Common myeloid progenitor, CD34-positive (primary cell): ENCODE results near the gene C10orf62.
"Not testable (repeated sequence)": the region's sequence is repeated elsewhere in the genome, so short reads cannot be mapped to it uniquely, and the experiment has no call there.

Source experiments
- CTCF ChIA-PET: fragments of 350-600 bp; sonication (Branson Sonifier 250); formaldehyde crosslinking; loops from one replicate; lab custom pipeline; 2021; ENCODE audit warnings: antibody characterized with exemption; lab: Charles Lee
- POLR2A ChIA-PET: fragments of 350-600 bp; sonication (Branson Sonifier 250); formaldehyde crosslinking; loops from one replicate; lab custom pipeline; 2021; ENCODE audit warnings: antibody characterized with exemption; lab: Charles Lee
- DNase-seq, 3 donors: peaks; one replicate each; pipeline versions ENCODE4 v3.0.0 to v3.0.0-alpha.2; 2013
- H3K27ac ChIP-seq, 2 experiments: 1 replicate in 1 of 2; 2 replicates in 1 of 2; pipeline ENCODE4 v1.7.0; 2013; ENCODE audit warnings: inconsistent platforms in 2 of 2, low read length in 2 of 2, mild to moderate bottlenecking in 2 of 2, low read depth in 1 of 2, moderate library complexity in 1 of 2; ENCODE audit not compliant: severe bottlenecking in 2 of 2, insufficient read depth in 1 of 2, poor library complexity in 1 of 2
- H3K27me3 ChIP-seq, 5 experiments: replicated peaks in 2 of 5; 1 replicate in 3 of 5; 2 replicates in 2 of 5; pipeline versions ENCODE4 v1.6.1 to v1.7.0; 2013; ENCODE audit warnings: low read length in 4 of 5, mild to moderate bottlenecking in 2 of 5, moderate library complexity in 2 of 5, inconsistent platforms in 1 of 5; ENCODE audit not compliant: insufficient read depth in 5 of 5, control insufficient read depth in 4 of 5
- H3K36me3 ChIP-seq, 4 experiments: 1 replicate in 2 of 4; 2 replicates in 2 of 4; pipeline versions ENCODE4 v1.6.1 to v1.7.0; 2013; ENCODE audit warnings: low read length in 3 of 4, control low read depth in 1 of 4, mild to moderate bottlenecking in 1 of 4; ENCODE audit not compliant: control insufficient read depth in 4 of 4, insufficient read depth in 4 of 4
- H3K4me1 ChIP-seq, 4 experiments: 1 replicate in 3 of 4; 2 replicates in 1 of 4; pipeline versions ENCODE4 v1.6.1 to v1.7.1; 2013; ENCODE audit warnings: low read length in 3 of 4, mild to moderate bottlenecking in 3 of 4, control low read depth in 1 of 4, inconsistent platforms in 1 of 4, moderate library complexity in 1 of 4; ENCODE audit not compliant: control insufficient read depth in 4 of 4, insufficient read depth in 4 of 4; ENCODE audit errors: control extremely low read depth in 1 of 4
- H3K4me3 ChIP-seq, 7 experiments: 1 replicate in 4 of 7; 2 replicates in 3 of 7; pipeline versions ENCODE4 v1.5.1 to v1.7.0; 2013; ENCODE audit warnings: mild to moderate bottlenecking in 7 of 7, low read length in 6 of 7, moderate library complexity in 6 of 7, inconsistent platforms in 2 of 7, low read depth in 2 of 7, control low read depth in 1 of 7; ENCODE audit not compliant: insufficient read depth in 4 of 7, control insufficient read depth in 1 of 7; ENCODE audit errors: extremely low read depth in 1 of 7
- H3K9me3 ChIP-seq, 5 experiments: 1 replicate in 4 of 5; 2 replicates in 1 of 5; pipeline versions ENCODE4 v1.6.1 to v1.7.1; 2013; ENCODE audit warnings: low read length in 4 of 5, mild to moderate bottlenecking in 2 of 5, inconsistent platforms in 1 of 5, low read depth in 1 of 5, moderate library complexity in 1 of 5; ENCODE audit not compliant: control insufficient read depth in 4 of 5, insufficient read depth in 2 of 5; ENCODE audit errors: control extremely low read depth in 1 of 5
- WGBS: methylation state at CpG from one replicate; pipeline ENCODE4 v1.1.5; 2013; ENCODE audit not compliant: insufficient coverage; 5-methylcytosine and 5-hydroxymethylcytosine counted together

C10orf62 gene

DNA sequence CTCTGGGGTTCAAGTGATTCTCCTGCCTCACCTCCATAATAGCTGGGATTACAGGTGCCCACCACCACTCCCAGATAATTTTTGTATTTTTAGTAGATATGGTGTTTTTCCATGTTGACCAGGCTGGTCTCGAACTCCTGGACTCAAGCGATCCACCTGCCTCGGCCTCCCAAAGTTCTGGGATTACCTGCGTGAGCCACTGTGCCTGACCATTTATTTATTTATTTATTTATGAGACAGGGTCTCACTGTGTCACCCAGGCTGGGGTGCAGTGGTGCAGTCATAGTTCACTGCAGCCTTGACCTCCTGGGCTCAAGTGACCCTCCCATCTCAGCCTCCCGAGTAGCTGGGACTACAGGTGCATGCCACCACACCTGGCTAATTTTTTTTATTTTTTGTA, 35.2 kb upstream of the C10orf62 start:
- H3K36me3 ChIP-seq, H3K4me3 ChIP-seq, DNase-seq, H3K27me3 ChIP-seq, POLR2A ChIA-PET, H3K27ac ChIP-seq, H3K4me1 ChIP-seq, H3K9me3 ChIP-seq: not testable (repeated sequence)
- WGBS: 100% methylated on average over 1 of the region's 5 CpGs
- CTCF ChIA-PET: interaction anchor here (0.7 to 9.1 kb wide), 14 partner anchors 8 to 93 kb away, joined by 3 to 148 read pairs (median 4); partner anchors contain the start of gene ANKRD2

DNA sequence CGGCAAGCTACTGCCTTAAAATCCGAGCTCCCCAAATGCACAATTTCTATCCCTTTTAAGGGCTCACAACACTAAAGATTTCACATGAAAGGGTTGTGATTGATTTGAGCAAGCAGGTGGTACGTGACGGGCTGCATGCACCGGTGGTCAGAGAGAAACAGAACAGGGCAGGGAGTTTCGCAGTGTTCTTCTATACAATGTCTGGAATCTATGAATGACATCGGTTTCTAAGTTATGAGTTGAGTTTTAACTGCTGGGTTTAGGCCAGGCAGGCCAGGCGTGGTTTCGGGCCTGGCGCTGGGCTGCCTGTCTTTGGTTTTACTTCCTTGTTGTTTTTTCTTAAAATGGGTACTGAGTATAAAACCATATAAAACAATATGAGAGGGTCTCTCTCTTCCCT, 34.0 kb upstream of the C10orf62 start:
- CTCF ChIA-PET: interaction anchor here (0.8 to 9.1 kb wide), 7 partner anchors 9 to 161 kb away, joined by 3 to 148 read pairs (median 4); partner anchors contain the start of gene ANKRD2
- POLR2A ChIA-PET, H3K4me3 ChIP-seq, H3K36me3 ChIP-seq, H3K27ac ChIP-seq, DNase-seq, H3K4me1 ChIP-seq, H3K9me3 ChIP-seq, H3K27me3 ChIP-seq: not testable (repeated sequence)
- WGBS: 100% methylated on average over 2 of the region's 10 CpGs

DNA sequence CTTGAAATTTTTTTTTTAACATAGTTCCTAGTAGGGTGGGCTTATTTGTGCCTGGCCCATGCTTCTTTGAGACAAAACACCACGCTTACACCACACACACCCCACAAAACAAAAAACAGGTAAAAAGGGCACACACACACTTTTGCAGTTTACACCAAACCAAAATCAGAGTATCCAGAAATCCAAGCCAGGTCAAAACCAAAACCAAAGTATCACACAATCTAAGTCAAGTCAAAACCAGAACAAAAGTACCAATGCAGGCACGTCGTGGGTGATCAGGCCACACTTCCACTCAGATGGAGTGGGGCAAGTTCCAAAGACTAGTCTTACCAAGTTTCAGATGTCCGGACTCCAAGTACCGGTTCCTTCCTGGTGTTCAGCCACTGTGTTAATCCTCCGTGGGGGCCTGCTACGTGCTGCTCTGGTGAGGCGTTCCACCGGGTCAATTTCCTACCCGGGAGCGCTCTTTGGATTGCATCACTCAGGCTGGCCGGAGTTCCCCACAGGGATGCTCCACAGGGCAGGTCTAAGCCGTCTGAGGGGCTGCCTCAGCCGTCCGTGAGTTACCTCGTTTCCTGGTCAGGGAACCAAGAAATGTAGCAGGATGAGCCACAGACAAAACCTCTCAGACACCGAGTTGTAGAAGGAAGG, 28.7 kb upstream of the C10orf62 start:
- H3K4me1 ChIP-seq, H3K36me3 ChIP-seq, H3K9me3 ChIP-seq, DNase-seq, H3K27me3 ChIP-seq, H3K4me3 ChIP-seq, POLR2A ChIA-PET, H3K27ac ChIP-seq: not testable (repeated sequence)
- WGBS: 95% methylated on average over 14 of the region's 17 CpGs
- CTCF ChIA-PET: interaction anchor here (3.4 kb wide), 1 partner anchor 26 kb away, joined by 9 read pairs; no protein-coding TSS in a partner anchor

DNA sequence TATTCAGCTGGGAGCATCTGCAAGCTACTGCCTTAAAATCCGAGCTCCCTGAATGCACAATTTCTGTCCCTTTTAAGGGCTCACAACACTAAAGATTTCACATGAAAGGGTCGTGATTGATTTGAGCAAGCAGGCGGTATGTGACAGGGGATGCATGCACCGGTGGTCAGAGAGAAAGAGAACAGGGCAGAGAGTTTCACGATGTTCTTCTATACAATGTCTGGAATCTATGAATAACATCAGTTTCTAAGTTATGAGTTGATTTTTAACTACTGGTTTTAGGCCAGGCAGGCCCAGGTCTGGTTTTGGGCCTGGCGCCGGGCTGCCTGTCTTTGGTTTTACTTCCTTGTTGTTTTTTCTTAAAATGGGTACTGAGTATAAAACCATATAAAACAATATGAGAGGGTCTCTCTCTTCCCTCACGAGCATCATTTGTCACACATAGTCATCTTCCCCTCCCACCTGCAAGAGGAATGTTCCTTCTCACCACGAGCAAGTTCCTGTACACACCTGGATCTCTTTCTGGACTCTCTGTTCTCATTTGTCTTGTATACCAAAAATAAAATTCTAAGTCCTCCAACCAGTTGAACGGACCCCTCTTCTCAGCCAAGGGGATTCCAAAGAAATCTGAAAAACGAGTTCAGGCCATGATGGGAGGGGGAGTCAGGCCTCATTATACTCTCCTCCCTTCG, 28.0 kb upstream of the C10orf62 start:
- H3K36me3 ChIP-seq, H3K9me3 ChIP-seq, H3K27me3 ChIP-seq, CTCF ChIA-PET, DNase-seq, POLR2A ChIA-PET, H3K4me3 ChIP-seq, H3K27ac ChIP-seq, H3K4me1 ChIP-seq: not testable (repeated sequence)
- WGBS: 95% methylated on average over 8 of the region's 12 CpGs

DNA sequence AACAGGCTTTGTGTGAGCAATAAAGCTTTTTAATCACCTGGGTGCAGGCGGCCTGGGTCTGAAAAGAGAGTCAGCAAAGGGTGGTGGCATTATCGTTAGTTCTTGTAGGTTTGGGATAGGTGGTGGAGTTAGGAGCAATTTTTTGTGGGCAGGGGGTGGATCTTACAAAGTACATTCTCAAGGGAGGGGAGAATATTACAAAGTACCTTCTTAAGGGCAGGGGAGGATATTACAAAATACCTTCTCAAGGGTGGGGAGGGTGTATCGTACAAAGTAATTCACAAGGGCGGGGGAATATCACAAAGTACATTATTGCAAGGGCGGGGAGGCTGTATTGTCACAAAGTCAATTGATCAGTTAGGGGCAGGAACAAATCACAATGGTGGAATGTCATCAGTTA, 27.2 kb upstream of the C10orf62 start:
- CTCF ChIA-PET, H3K27me3 ChIP-seq, H3K27ac ChIP-seq, H3K36me3 ChIP-seq, H3K4me3 ChIP-seq, H3K4me1 ChIP-seq, H3K9me3 ChIP-seq, DNase-seq, POLR2A ChIA-PET: not testable (repeated sequence)
- 100% methylated on average over 5 of the region's 5 CpGs for WGBS

DNA sequence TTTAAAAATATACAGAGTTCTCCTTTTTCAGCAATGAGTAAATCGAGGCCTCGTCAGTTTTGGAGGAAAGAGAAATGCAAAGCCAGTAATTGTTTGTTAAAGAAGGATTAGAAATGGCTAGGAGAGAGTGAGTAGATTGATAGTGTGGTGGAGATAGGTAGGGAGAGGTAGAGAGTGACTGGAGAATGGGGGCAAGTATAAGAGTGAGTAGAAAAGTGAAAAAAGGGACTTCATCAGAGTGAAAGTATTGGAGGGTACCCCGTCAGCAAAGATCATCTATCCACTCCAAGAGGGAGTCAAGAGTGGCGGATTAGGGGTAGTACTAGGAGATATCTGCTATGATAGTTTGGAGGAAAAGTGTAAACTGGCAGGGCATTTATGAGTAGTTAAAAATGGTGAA, 26.2 kb upstream of the C10orf62 start:
- Histone ChIP-seq H3K4me1 (no peaks in the 10 kb centered on the region), H3K27me3 (no peaks in the 10 kb centered on the region), H3K9me3 (peaks cover 0 to 4% (median 0%) of the 10 kb centered on the region in 5 experiments), H3K27ac (no peak overlapping the region), H3K4me3 (no peak overlapping the region), H3K36me3 (no peaks in the 10 kb centered on the region)
- ChIA-PET POLR2A (no interaction called here), CTCF (no interaction called here)
- no peak for DNase-seq
- WGBS: 100% methylated on average over 3 of the region's 4 CpGs

DNA sequence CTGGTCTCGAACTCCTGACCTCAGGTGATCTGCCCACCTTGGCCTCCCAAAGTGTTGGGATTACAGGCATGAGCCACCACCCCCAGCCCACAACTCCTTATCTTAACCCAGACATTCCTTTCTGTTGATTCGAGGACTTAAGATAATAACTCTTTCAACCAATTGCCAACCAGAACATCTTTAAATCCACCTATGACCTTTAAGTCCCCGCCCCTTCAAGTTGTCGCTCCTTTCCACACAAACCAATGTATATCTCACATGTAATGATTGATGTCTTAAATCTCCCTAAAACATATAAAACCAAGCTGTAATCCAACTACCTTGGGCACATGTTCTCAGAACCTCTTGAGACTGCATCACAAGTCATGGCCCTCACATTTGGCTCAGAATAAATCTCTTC, 24.7 kb upstream of the C10orf62 start:
- no peak for DNase-seq
- WGBS: 100% methylated on average over 3 of the region's 4 CpGs
- H3K4me1 ChIP-seq: no peaks in the 10 kb centered on the region
- ChIA-PET POLR2A (no interaction called here), CTCF (interaction anchor here (0.8 to 0.9 kb wide), 2 partner anchors 29 to 31 kb away, joined by 3 read pairs; no protein-coding TSS in a partner anchor)
- H3K27me3 ChIP-seq: no peaks in the 10 kb centered on the region
- H3K36me3 ChIP-seq: peaks cover 0 to 5% (median 0%) of the 10 kb centered on the region in 4 experiments
- no peak overlapping the region for H3K27ac ChIP-seq
- peaks cover 0 to 4% (median 0%) of the 10 kb centered on the region in 5 experiments for H3K9me3 ChIP-seq
- H3K4me3 ChIP-seq: no peak overlapping the region
